Upper lobe of right lung (tissue), 1 donor: ENCODE measurements around the gene TENM3. TPM values are rescaled to one million over a fixed set of nuclear protein-coding genes. Genes with fewer than 3 reads are reported as not detected.

Source experiments
- ATAC-seq: fragments of 200-7000 bp; cut with Tn5 transposase; one replicate; pipeline ENCODE4 v1.9.1; 2020; ENCODE audit warnings: mild to moderate bottlenecking, moderate library complexity
- DNase-seq: peaks from one replicate; pipeline ENCODE4 v3.0.0-alpha.2; 2020
- H3K27ac ChIP-seq: fragments of 200-600 bp; one replicate; pipeline ENCODE4 v1.8.0; 2022
- H3K27me3 ChIP-seq: fragments of 200-600 bp; one replicate; pipeline ENCODE4 v1.8.0; 2022; ENCODE audit warnings: mild to moderate bottlenecking
- H3K36me3 ChIP-seq: fragments of 200-600 bp; one replicate; pipeline ENCODE4 v1.8.0; 2022
- H3K4me1 ChIP-seq: fragments of 200-600 bp; one replicate; pipeline ENCODE4 v1.8.0; 2022
- H3K4me3 ChIP-seq: fragments of 200-600 bp; one replicate; pipeline ENCODE4 v1.8.0; 2022; ENCODE audit warnings: mild to moderate bottlenecking
- H3K9me3 ChIP-seq: fragments of 200-600 bp; one replicate; pipeline ENCODE4 v1.8.0; 2022
- intact Hi-C: fragments of 100-400 bp; cut with DNase I; formaldehyde crosslinking; loops from one replicate; pipeline ENCODE4 v1.11.0; 2022
- total RNA-seq: library from RNA; stranded (reverse); fragmentation: NEBNext Ultra II Directional; extraction: Animal tissue kit (Norgen Biotek cat#: 25700); gene quantifications from one replicate; pipeline ENCODE4 v1.2.1, GENCODE V29; 2021
- TF ChIP-seq, protein P1 (sequence below): fragments of 200-600 bp; IDR thresholded peaks from one replicate; pipeline ENCODE4 v1.8.0; 2022; ENCODE audit warnings: antibody characterized with exemption
- donor health status: DM: no; HTN: yes; CAD: no; lungs with severe emphysema.

TENM3 gene
- total RNA-seq, 1 donor from 2014 or later: 5.6 TPM

DNA sequence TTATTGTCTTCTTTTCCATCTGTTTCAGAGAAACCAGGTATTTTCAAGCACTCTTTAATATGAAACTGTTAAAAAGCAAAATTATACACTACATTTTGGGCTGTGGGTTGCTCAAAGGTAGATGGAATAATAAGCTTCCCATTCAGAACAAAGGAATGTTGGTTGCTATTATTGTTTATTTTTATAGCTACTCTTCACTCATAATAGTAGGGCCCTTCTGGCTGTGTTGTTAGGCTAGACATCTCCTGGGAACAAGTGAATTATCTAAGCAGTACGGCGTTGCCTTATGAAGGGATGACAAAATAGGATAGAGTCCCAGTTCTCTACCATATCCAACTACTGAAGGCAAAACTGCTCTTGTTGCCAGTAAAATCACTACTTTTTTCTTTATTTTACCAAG, 34.2 kb downstream of the TENM3 start:
- DNase-seq (no peak), ATAC-seq (no peak)
- H3K27me3 ChIP-seq: no peaks in the 10 kb centered on the region
- intact Hi-C loops: no loop called here
- H3K4me1 ChIP-seq: no peaks in the 10 kb centered on the region
- no peaks in the 10 kb centered on the region for H3K9me3 ChIP-seq
- no peak overlapping the region for H3K27ac ChIP-seq
- TF ChIP-seq, protein P1, sequence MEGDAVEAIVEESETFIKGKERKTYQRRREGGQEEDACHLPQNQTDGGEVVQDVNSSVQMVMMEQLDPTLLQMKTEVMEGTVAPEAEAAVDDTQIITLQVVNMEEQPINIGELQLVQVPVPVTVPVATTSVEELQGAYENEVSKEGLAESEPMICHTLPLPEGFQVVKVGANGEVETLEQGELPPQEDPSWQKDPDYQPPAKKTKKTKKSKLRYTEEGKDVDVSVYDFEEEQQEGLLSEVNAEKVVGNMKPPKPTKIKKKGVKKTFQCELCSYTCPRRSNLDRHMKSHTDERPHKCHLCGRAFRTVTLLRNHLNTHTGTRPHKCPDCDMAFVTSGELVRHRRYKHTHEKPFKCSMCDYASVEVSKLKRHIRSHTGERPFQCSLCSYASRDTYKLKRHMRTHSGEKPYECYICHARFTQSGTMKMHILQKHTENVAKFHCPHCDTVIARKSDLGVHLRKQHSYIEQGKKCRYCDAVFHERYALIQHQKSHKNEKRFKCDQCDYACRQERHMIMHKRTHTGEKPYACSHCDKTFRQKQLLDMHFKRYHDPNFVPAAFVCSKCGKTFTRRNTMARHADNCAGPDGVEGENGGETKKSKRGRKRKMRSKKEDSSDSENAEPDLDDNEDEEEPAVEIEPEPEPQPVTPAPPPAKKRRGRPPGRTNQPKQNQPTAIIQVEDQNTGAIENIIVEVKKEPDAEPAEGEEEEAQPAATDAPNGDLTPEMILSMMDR: no peak
- H3K4me3 ChIP-seq: no peak overlapping the region
- no peaks in the 10 kb centered on the region for H3K36me3 ChIP-seq

- no peak for ATAC-seq
- Histone ChIP-seq H3K9me3 (no peaks in the 10 kb centered on the region), H3K36me3 (no peaks in the 10 kb centered on the region), H3K4me1 (no peaks in the 10 kb centered on the region), H3K4me3 (no peak overlapping the region), H3K27me3 (no peaks in the 10 kb centered on the region), H3K27ac (no peak overlapping the region)
- DNase-seq: no peak
- TF ChIP-seq, protein P1: no peak
- intact Hi-C loops: no loop called here
Observed at GRCh38 chr4:182278729-182279128, 35.5 kb downstream of the TENM3 start.

- Histone ChIP-seq H3K4me1 (no peaks in the 10 kb centered on the region), H3K9me3 (no peaks in the 10 kb centered on the region), H3K27me3 (no peaks in the 10 kb centered on the region), H3K36me3 (no peaks in the 10 kb centered on the region), H3K4me3 (no peak overlapping the region), H3K27ac (no peak overlapping the region)
- ATAC-seq (no peak), DNase-seq (no peak)
- intact Hi-C loops: no loop called here
- TF ChIP-seq, protein P1: no peak
Observed at GRCh38 chr4:182280436-182281111, 37.4 kb downstream of the TENM3 start.

GRCh38 chr4:182286035-182286434, 42.8 kb downstream of the TENM3 start:
- ATAC-seq: no peak
- Histone ChIP-seq H3K4me1 (no peaks in the 10 kb centered on the region), H3K27ac (no peak overlapping the region), H3K9me3 (no peaks in the 10 kb centered on the region), H3K36me3 (no peaks in the 10 kb centered on the region), H3K4me3 (no peak overlapping the region), H3K27me3 (no peaks in the 10 kb centered on the region)
- intact Hi-C loops: no loop called here
- no peak for DNase-seq
- TF ChIP-seq, protein P1: no peak

DNA sequence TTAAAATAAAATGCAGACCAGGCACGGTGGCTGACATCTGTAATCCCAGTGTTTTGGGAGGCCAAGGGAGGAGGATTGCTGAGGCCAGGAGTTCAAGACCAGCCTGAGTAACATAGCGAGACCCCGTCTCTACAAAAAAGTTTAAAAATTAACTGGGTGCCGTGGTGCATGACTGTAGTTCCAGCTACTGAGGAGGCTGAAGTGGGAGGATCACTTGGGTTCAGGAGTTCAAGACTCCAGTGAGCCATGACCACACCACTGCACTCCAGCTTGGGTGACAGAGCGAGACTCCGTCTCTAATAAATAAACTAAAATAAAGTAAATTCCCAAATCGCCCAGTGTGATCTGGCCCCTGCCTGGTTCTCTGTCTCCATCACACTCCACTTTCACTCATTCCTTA, 43.7 kb downstream of the TENM3 start:
- no peaks in the 10 kb centered on the region for H3K9me3 ChIP-seq
- no peaks in the 10 kb centered on the region for H3K4me1 ChIP-seq
- H3K36me3 ChIP-seq: no peaks in the 10 kb centered on the region
- intact Hi-C loops: no loop called here
- TF ChIP-seq, protein P1: no peak
- H3K27me3 ChIP-seq: no peaks in the 10 kb centered on the region
- H3K27ac ChIP-seq: no peak overlapping the region
- no peak overlapping the region for H3K4me3 ChIP-seq
- ATAC-seq (no peak), DNase-seq (no peak)

GRCh38 chr4:182288534-182288933, 45.3 kb downstream of the TENM3 start:
- Histone ChIP-seq H3K4me1 (no peaks in the 10 kb centered on the region), H3K36me3 (no peaks in the 10 kb centered on the region), H3K27me3 (no peaks in the 10 kb centered on the region), H3K9me3 (no peaks in the 10 kb centered on the region), H3K4me3 (no peak overlapping the region), H3K27ac (no peak overlapping the region)
- intact Hi-C loops: no loop called here
- TF ChIP-seq, protein P1: no peak
- ATAC-seq (no peak), DNase-seq (no peak)
